Hepatocyte (in vitro differentiated cells): ENCODE measurements around the gene C19orf12. TPM values are rescaled to one million over a fixed set of nuclear protein-coding genes. Genes with fewer than 3 reads are reported as not detected.
"Not testable (repeated sequence)": the region's sequence is repeated elsewhere in the genome, so short reads cannot be mapped to it uniquely, and the experiment has no call there.

ENCODE experiments used
- DNase-seq: peaks from one replicate; pipeline ENCODE4 v3.0.0-alpha.2; 2016; ENCODE audit warnings: low spot score
- H2AFZ ChIP-seq: fragments of 200-600 bp; sonication (generic); 2 replicates; pipeline ENCODE4 v1.6.0; 2016; ENCODE audit warnings: antibody characterized with exemption, mild to moderate bottlenecking
- H3K27ac ChIP-seq: fragments of 200-600 bp; sonication (generic); 2 replicates; pipeline ENCODE4 v1.5.1; 2016; ENCODE audit warnings: mild to moderate bottlenecking
- H3K27me3 ChIP-seq: fragments of 200-600 bp; sonication (generic); 2 replicates; pipeline ENCODE4 v1.6.1; 2016
- H3K36me3 ChIP-seq: fragments of 200-600 bp; sonication (generic); replicated peaks from 2 replicates; pipeline ENCODE4 v1.5.1; 2016; ENCODE audit warnings: low read depth; ENCODE audit not compliant: insufficient read depth
- H3K4me1 ChIP-seq: fragments of 200-600 bp; sonication (generic); 2 replicates; pipeline ENCODE4 v1.5.1; 2016; ENCODE audit warnings: mild to moderate bottlenecking, moderate library complexity; ENCODE audit not compliant: insufficient read depth
- H3K4me2 ChIP-seq: fragments of 200-600 bp; sonication (generic); 2 replicates; pipeline ENCODE4 v1.6.0; 2016
- H3K4me3 ChIP-seq: fragments of 200-600 bp; sonication (generic); 2 replicates; pipeline ENCODE4 v1.5.1; 2016; ENCODE audit warnings: mild to moderate bottlenecking
- H3K79me2 ChIP-seq: fragments of 200-600 bp; sonication (generic); 2 replicates; pipeline ENCODE4 v1.6.0; 2017; ENCODE audit warnings: mild to moderate bottlenecking
- H3K9me2 ChIP-seq: fragments of 200-600 bp; sonication (generic); replicated peaks from 2 replicates; pipeline ENCODE4 v1.6.0; 2017; ENCODE audit warnings: mild to moderate bottlenecking; ENCODE audit not compliant: insufficient read depth
- H3K9me3 ChIP-seq: fragments of 200-600 bp; sonication (generic); 2 replicates; pipeline ENCODE4 v1.5.1; 2016; ENCODE audit warnings: low read depth, mild to moderate bottlenecking
- H4K20me1 ChIP-seq: fragments of 200-600 bp; sonication (generic); 2 replicates; pipeline ENCODE4 v1.6.0; 2016; ENCODE audit warnings: mild to moderate bottlenecking; ENCODE audit not compliant: insufficient read depth, poor library complexity, severe bottlenecking
- EZH2 ChIP-seq: fragments of 200-600 bp; sonication (generic); IDR thresholded peaks from 2 replicates; pipeline ENCODE4 v1.6.1; 2016; ENCODE audit warnings: antibody characterized with exemption, mild to moderate bottlenecking, borderline replicate concordance
- EZH2phosphoT487 ChIP-seq: fragments of 200-600 bp; sonication (generic); IDR thresholded peaks from one replicate; pipeline ENCODE4 v1.6.1; 2018; ENCODE audit warnings: antibody characterized with exemption, mild to moderate bottlenecking, low read depth, moderate library complexity; ENCODE audit not compliant: unreplicated experiment, severe bottlenecking
- WGBS: methylation state at CpG from one replicate; pipeline ENCODE4 v1.1.6; 2016; ENCODE audit warnings: low lambda C conversion rate; ENCODE audit errors: missing lambda C conversion rate; 5-methylcytosine and 5-hydroxymethylcytosine counted together
- polyA plus RNA-seq: library from polyadenylated mRNA; unstranded; fragments of >200 nt; fragmentation: Nextera tagmentation; extraction: Ambion mirVana; gene quantifications from 2 replicates; pipeline ENCODE4 v1.2.1, GENCODE V29; 2016
- total RNA-seq: library from RNA; depleted of rRNA; stranded (reverse); fragments of >200 nt; gene quantifications from 2 replicates; pipeline ENCODE4 v1.2.3, GENCODE V29; 2014
- TF ChIP-seq, protein P1 (sequence below): fragments of 200-600 bp; sonication (generic); IDR thresholded peaks from 2 replicates; pipeline ENCODE4 v1.5.1; 2016; ENCODE audit warnings: antibody characterized with exemption, mild to moderate bottlenecking; ENCODE audit not compliant: poor library complexity

The C19orf12 gene
- total and polyA plus RNA-seq, 2 experiments from 2014 or later = 41.5 to 57.2 TPM

- H3K4me3 ChIP-seq = no peak overlapping the region
- no peaks in the 10 kb centered on the region for H3K4me1 ChIP-seq
- TF ChIP-seq EZH2 = no peak
- TF ChIP-seq, protein P1, sequence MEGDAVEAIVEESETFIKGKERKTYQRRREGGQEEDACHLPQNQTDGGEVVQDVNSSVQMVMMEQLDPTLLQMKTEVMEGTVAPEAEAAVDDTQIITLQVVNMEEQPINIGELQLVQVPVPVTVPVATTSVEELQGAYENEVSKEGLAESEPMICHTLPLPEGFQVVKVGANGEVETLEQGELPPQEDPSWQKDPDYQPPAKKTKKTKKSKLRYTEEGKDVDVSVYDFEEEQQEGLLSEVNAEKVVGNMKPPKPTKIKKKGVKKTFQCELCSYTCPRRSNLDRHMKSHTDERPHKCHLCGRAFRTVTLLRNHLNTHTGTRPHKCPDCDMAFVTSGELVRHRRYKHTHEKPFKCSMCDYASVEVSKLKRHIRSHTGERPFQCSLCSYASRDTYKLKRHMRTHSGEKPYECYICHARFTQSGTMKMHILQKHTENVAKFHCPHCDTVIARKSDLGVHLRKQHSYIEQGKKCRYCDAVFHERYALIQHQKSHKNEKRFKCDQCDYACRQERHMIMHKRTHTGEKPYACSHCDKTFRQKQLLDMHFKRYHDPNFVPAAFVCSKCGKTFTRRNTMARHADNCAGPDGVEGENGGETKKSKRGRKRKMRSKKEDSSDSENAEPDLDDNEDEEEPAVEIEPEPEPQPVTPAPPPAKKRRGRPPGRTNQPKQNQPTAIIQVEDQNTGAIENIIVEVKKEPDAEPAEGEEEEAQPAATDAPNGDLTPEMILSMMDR = no peak
- no peak for TF ChIP-seq EZH2phosphoT487
- H3K79me2 ChIP-seq = no peaks in the 10 kb centered on the region
- H3K9me3 ChIP-seq = no peaks in the 10 kb centered on the region
- H2AFZ ChIP-seq = no peak overlapping the region
- no peaks in the 10 kb centered on the region for H3K27me3 ChIP-seq
- no peaks in the 10 kb centered on the region for H4K20me1 ChIP-seq
- H3K4me2 ChIP-seq = no peak overlapping the region
- no peaks in the 10 kb centered on the region for H3K9me2 ChIP-seq
- WGBS = 91% methylated on average over 11 of the region's 11 CpGs
- no peak overlapping the region for H3K27ac ChIP-seq
- no peak for DNase-seq
- no peaks in the 10 kb centered on the region for H3K36me3 ChIP-seq
These were observed 42.1 kb downstream of the C19orf12 start for GRCh38 chr19:29672933-29673336.

- H3K9me2 ChIP-seq = no peaks in the 10 kb centered on the region
- no peak for DNase-seq
- no peaks in the 10 kb centered on the region for H4K20me1 ChIP-seq
- H3K27me3 ChIP-seq = no peaks in the 10 kb centered on the region
- H2AFZ ChIP-seq = no peak overlapping the region
- no peaks in the 10 kb centered on the region for H3K79me2 ChIP-seq
- H3K27ac ChIP-seq = no peak overlapping the region
- no peaks in the 10 kb centered on the region for H3K4me1 ChIP-seq
- H3K4me2 ChIP-seq = no peak overlapping the region
- TF ChIP-seq EZH2 (no peak), EZH2phosphoT487 (no peak)
- TF ChIP-seq, protein P1 = no peak
- H3K4me3 ChIP-seq = no peak overlapping the region
- WGBS = 94% methylated on average over 8 of the region's 8 CpGs
- no peaks in the 10 kb centered on the region for H3K9me3 ChIP-seq
- no peaks in the 10 kb centered on the region for H3K36me3 ChIP-seq
These were observed 42.6 kb downstream of the C19orf12 start for GRCh38 chr19:29672319-29672932.

DNA sequence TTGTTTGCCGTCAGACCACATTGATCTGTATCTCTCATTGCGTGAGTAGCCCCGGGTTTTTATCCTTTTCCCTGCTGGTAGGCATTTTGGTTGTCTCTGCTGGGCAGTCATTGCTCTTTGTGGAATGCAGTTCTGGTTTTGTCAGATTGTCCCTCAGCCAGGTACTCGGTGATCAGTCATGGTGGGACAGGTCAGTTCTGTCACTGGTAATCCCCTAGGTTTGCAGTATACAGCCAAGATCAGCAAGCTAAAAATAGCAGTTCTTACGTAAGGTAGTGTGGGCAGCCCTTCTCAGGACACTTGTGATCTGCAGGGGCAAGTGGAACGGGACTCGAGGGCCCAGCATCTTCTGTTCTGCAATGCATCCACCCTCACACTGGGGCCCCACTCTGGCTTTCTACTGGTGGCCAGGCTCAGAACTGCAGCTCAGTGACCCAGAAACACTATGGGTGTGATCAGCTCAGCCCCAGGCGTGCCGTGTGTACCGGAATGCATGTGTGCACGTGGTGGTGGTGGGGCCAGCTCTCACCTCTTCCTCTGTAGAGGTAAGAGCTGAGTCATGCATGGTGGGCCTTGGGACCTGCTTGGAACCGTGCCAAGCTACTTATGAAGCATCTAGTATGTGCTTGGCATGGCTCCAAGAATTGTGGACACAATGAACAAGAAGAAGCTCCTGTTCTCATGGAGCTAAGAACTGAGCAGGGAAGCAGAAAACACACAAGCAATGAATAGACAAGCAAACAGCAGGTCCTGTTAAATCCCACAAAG, 43.5 kb downstream of the C19orf12 start:
- Histone ChIP-seq H4K20me1 (no peaks in the 10 kb centered on the region), H3K36me3 (no peaks in the 10 kb centered on the region), H3K4me2 (no peak overlapping the region), H3K79me2 (no peaks in the 10 kb centered on the region), H3K9me3 (no peaks in the 10 kb centered on the region), H3K4me1 (peaks cover 6% of the 10 kb centered on the region), H2AFZ (no peak overlapping the region), H3K27me3 (no peaks in the 10 kb centered on the region), H3K27ac (no peak overlapping the region), H3K4me3 (no peak overlapping the region), H3K9me2 (no peaks in the 10 kb centered on the region)
- peak; percentile 76 for DNase-seq
- TF ChIP-seq EZH2 (no peak), EZH2phosphoT487 (no peak)
- TF ChIP-seq, protein P1 = no peak
- 74% methylated on average over 12 of the region's 12 CpGs for WGBS

DNA sequence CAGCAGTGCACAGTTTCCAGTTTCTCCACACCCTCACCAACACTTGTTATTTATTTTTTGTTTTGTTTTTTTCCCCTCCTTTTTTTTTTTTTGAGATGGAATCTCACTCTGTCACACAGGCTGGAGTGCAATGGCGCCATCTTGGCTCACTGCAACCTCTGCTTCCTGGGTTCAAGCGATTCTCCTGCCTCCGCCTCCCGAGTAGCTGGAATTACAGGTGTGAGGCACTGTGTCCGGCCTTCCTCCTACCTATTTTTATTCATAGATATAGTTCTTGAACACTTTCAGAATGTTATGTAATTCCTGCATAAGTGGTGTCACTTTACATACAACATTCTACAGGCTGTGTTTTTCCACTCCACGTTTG, 44.1 kb downstream of the C19orf12 start:
- peaks cover 11% of the 10 kb centered on the region for H3K4me1 ChIP-seq
- H3K4me2 ChIP-seq, H3K27me3 ChIP-seq, H3K9me2 ChIP-seq, H4K20me1 ChIP-seq, H2AFZ ChIP-seq, H3K4me3 ChIP-seq, H3K36me3 ChIP-seq, H3K9me3 ChIP-seq, H3K27ac ChIP-seq, DNase-seq, H3K79me2 ChIP-seq: not testable (repeated sequence)
- WGBS = 86% methylated on average over 6 of the region's 6 CpGs
